Hematopoietic multipotent progenitor cell treated with erythropoietin and hydrocortisone succinate and interleukin-3 and kit ligand, for 4 days (in vitro differentiated cells): Measurements from ENCODE around the gene PAPPA.

Experiments used
- DNase-seq: peaks from one replicate; pipeline ENCODE4 v3.0.0-alpha.2; 2015

Gene PAPPA

DNA sequence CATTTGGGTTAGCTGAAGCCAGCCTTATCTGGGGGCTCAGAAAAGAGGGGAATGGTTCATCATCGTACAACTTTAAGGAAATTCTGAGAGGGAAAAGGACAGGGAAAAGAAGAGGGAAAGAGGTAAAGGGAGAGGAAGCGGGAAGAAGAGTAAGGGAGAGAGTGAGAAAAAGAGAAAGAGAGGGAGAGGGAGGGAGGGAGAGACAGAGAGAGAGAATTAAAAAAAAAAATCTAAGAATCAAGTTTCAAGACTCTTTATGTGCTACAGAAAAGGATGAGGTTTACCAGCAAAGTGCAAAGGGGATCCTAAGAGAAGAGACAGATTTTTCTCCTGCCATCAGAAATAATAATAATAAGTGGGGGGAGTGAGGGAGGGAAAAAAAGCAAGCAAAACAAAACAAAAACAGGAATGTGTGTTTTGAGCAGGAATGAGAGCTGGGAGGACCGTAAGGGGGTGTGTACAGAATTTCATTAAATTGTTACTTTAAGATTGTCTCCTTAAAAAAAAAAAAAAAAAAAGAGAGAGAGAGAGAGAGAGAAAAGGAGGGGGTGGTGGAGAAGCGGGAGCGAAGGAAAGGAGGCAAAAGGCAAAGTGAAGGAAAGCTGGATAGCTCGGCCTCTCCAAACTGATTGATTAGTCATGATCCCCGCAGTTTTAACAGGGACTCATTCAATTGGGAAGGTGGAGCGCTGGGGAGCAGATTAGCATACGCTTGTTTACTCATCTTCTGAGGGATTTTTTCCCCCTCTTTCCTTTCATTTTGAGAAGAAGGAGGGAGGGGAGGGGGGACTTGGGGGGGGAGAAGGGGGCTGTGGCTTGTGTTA is 438 bp upstream of the PAPPA start:
- DNase-seq, result no peak

DNA sequence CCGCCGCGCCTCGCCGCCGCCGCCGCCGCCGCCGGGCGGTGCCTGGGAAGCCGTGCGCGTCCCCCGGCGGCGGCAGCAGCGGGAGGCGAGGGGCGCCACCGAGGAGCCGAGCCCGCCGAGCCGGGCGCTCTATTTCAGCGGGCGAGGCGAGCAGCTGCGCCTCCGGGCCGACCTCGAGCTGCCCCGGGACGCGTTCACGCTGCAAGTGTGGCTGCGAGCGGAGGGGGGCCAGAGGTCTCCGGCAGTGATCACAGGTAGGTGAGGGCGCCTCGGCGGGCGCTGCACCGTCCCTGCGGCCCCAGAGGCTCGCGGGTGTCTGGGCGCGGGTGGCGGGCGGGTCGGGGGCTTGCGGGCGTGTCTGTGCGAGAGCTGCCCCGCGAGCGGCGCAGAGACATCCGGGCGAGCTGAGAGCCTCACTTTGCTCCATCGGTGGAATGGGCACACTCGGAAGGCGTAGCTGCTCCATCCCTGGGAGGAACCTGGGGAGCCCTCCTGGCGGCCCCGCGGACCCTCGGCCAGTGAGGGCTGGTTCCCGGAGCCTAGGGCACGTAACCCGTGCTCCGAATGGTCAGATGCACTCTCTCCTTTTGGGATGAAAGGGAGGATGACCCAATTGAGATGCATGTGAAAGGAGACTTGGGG is 864 bp downstream of the PAPPA start:
- DNase-seq, result peak; percentile 26

DNA sequence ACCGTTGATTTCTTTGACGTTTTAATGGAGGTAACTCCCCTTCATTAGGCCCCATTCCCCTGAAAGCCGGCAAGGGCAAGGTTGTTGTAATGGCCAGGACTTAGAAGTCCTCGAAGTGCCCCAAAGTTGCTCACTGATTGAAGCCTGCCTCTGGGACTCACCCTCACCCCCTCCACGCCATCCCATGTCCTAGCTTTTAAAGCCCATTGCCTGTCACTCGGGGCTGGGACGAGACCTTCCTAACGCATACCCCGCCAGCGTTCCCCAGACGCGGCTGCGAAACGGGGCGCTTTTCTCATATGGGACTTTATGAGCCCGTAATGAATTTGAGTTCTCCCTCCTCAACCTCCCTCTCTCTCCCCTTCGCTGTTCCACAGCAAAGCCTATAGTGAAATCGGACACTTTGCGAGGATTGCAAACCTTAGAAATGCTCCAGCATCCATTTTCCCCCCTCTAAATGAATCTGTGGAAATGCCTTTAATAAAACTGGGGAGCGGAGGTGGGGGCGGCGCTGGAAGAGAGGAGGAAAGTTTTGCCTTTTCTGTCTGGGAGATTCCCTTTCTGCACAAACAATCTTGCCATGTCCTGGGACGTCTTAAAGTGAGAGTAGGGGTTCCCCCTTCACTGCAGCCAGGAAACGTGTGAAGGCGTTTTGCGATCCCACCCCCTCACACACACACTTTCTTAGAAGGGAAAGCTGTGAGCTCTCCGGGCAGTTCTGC is 1.5 kb downstream of the PAPPA start:
- DNase-seq, result no peak

DNA sequence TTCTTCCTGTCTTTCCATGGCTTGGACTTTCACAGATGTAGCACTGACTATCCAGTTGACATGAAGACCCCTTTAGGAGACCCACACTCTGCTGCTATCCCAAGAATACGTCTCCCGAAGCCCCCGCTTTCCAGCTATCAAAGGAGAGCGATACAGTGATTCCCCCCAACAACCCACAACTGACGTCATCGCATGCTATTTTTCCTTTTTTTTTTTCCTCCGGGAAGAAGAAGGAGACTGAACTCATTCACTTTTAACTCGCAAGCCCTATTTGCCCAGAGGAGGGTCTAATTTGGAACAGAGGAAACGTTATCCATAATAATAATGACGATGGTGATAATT is 2.1 kb downstream of the PAPPA start:
- DNase-seq, result no peak

DNA sequence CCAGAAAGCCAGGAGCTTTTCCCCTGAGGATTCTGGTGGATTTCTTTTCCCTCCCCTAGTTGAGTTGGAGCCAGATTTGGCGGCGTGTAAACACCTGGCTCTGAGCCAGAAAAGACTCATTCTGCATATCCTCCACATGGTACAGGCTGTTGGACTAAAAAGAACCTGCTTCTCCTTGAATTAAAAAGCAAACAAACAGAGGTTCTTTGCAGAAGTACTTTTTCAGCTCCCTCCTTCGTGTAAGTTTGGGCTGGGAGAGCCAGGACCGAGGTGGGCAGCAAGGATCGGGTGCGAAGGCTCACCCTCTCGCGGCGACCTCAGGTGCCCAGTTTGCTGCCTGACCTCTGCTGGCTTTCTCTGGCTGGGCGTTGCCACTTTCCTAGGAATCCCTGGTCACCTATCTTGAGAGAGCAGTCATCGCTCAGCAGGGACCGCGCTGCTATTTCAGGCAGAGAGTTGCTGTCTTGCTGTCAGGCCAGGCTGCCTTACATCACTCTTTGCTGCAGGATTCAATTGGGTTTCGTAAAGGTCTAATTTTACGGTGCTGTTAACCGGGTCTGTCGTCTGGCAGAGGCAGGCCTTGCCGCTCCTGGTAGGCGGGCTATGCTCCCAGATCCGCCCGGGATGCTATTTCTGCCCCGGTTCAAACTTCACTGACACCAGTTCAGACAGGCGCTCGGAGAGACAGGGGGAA is 3.2 kb downstream of the PAPPA start:
- DNase-seq, result peak; percentile 7

DNA sequence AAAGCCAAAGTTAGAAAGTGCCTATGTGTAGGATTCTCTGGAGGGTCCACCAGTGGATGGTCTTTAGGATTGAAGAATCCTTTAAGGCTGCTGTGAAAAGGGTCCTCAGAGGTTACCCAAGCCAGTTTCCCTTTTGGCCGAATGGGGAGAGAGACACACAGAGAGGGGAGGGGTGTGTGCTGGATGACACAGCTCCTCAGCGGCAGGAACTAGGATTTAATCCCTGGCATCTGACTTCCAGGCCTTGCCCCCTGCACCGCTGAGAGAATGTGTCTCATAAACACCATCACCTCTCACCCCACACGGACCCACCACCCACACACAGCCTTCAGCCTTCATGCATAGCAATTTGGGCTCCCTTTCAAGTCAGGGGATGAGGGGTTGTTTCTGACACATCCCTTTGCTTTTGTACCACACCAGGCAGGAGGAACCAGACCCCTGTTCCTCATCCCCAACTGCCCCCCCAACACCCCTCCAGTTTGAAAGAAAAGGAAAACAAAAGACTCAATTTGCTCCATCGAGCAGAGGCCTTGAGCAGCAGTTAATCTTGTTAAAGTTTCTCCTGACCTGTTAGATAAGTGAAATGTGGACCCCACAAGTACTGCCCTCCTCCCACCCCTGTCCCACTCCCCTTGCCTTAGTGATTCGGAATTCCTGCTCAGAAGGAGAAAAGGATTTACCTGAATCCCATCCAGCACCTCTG is 4.0 kb downstream of the PAPPA start:
- no peak for DNase-seq

DNA sequence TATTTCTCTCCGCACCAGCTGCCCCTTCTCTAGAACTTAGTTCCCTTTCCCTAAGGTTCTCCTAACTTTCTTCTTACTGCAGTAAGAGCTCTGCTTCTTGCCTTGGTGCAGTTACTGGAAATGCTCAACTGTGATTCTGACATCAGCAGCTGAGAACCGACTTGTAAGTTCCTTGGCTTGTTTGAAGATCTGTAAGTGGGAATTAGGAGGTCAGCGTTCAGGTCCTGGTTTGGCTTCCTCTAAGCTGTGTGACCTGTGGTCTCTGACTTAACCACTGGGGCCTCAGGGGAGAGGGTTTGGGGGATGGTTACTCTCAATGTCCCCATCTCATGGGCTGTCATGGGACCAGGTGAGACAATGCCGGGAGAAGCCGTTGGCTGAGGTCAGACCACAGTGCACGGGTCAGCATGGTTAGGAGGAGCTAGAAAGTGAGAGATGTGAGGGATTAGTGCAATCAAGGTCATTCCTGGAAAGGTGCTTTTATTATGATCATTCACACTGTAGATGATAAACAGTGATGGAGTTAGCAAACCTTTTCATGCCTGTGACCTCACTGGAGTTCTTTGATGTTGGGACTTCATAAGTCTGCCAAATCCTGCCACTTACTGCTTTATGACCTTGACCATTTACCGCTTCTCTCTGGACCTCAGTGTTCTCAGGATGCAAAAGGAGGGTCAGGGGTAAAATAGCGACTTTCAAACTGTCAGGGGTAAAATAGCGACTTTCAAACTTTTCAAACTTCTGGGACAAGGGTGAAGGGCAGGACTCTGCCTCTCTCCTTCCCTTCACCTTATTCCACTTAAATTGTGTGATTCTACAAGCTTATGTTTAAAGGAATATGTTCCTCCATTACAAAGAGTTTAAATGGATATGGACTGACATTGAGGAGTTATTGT is 7.3 kb downstream of the PAPPA start:
- no peak for DNase-seq

DNA sequence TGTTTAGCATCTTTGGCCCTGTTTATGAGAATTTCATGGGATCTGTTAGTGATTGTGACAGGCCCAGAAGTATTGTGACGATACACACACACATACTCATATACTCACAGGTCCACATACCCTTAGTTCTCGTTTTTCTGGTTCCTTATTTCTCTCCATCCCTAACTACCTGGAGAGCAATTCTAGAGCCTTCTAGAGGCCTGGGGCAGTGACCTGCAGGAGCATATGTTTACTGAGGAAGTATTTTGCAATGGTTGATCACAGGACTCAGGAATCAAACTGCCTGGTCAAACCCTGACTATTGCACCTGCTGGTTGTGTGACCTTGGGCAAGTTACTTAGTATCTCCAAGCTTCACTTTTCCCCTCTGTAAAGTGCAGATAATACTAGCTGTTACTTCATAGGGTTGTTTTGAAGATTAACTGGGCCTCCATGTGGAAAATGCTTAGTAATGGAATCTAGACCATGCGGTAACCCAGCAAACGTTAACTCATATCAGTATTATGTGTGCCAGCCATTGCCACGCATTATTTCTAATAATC is 8.7 kb downstream of the PAPPA start:
- DNase-seq, result peak; percentile 22

DNA sequence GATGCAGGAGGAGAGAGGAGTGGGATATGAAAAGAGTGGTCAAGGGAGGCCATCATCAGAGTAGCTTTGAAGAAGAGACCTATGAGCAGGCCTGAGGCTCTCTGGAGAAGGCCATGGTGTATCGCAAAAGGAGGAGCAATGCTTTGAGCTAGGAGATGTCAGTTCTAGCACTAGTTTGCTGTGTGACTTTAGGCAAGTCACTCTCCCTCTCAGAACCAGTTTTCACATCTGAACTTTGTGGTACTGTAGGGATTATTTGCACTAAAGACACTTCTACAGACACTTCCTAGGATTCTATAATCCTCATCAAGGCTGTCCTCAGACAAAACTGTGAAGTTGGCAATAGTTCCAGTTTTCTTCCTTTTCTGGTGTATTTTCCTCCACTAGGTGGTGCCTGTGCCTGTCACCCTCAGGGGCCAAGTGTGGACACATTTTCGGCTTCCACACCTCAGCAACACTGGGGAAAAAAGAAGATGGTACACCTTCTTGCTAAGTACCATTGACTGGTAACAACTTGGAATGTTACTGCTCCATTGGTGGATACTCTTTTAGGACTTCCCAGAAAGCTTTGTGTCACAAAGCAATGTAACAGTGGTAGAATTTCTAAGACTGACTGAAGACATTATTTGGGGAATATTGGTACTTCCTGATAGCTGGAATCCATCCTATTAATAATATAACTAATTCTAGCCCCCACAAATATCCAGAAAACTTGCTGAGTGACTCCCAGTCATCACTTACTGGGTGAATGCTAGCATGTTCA is 9.9 kb downstream of the PAPPA start:
- peak; percentile 25 for DNase-seq

DNA sequence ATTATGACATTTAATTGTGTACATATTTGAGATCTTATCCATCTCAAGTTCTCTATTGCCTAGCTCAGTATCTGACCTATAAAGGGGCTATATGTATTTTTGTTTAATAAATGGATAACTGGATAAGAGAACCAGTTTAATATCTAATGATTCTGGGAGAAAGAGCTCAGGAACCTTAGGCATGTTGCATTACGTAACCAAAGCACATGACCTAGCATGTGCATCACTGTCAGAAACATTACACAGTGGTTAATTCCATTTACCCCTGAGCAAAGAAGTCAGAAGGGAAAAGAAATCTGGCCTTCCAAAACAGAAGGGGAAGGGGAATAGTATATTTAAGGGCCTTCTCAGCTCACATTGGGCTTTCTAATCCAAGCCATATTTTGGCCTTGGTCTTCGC is 12.3 kb downstream of the PAPPA start:
- DNase-seq, result no peak

DNA sequence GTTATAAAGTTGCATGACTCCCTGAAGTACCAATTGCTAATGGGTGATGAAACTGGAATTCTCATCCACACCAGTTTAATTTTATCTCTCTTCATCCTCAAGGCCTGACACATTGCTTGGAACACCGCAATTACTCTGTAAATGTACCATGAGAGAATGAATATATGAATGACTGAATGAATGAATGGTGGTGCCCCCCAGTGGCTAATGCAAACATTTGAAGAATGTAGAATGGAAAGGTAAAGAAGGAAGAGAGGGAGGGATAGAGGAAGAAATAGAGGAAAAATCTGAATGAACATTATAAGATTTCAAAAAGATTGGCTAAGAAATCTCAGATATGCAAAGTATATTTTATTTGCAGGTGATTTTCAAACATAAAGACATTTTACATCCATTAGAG is 13.1 kb downstream of the PAPPA start:
- DNase-seq, result no peak

DNA sequence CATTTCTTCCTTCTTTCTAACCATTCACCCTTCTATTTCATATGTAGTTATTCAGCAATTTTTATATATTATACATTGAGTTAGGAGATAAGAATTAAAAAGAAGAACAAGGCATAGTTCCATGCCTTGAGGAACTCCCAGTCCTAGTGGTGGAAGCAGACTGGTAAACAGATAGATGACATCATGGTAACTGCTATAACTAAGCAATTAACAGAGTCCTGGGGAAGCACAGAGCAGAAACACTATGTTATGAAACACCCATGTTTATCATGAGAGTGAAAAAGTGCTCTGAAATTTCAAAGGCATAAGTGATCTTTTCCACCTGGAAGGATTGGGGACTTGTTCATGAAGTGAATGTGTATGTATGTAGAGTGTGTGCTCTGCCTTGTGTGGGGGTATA is 14.6 kb downstream of the PAPPA start:
- no peak for DNase-seq

DNA sequence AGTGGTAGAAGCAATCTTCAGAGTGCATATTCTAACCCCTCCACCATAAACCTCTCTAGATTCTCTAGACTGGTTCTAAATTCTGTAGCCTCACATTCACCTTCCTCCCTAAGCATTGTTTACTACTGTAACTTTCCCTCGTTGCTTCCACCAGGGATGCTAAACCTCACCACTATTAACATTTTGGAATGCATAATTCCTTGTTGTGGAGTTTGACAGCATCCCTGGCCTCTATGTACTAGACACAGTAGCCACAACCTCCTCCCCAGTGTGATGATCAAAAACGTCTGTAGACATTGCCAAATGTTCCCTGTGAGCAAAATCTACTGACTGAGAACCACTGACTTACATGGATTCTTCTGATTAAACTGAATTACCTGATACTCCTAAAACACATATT is 18.6 kb downstream of the PAPPA start:
- DNase-seq, result no peak

DNA sequence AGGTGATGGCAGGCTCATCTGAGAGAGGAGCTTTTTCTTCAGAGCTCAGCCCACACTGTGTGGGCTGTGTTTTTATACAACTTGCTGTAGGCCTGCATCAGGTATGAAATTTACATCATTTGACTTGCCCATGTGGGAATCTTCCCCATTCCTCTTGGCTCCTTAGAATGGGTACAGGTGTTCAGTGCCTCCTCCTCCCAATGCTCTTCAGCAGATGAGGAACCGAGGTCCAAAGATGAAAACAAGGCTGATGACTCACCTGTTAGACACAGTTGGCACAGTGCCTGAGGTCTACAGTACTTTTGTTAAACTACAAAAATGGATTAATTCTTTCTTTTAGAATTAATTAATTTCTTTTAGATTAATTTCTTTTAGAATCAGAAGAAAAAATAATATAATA is 20.8 kb downstream of the PAPPA start:
- no peak for DNase-seq

DNA sequence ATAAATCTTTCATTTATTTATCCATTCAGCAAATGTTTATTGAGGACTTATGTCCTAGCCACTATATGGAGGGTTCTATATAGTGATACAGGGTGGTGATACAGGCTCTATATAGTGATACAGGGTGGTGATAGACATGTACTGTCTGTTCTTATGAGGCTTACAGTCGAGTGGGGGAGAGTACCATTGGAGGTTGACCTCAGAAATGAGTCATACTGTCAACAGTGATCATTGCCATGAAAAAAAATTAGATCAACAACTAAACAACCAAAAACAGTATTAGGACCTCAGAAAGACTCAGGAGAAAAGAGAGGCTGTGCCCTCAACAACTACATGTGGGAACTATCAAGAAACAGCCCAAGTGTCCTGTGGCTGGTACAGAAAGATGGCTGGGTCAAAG is 22.0 kb downstream of the PAPPA start:
- DNase-seq, result no peak

DNA sequence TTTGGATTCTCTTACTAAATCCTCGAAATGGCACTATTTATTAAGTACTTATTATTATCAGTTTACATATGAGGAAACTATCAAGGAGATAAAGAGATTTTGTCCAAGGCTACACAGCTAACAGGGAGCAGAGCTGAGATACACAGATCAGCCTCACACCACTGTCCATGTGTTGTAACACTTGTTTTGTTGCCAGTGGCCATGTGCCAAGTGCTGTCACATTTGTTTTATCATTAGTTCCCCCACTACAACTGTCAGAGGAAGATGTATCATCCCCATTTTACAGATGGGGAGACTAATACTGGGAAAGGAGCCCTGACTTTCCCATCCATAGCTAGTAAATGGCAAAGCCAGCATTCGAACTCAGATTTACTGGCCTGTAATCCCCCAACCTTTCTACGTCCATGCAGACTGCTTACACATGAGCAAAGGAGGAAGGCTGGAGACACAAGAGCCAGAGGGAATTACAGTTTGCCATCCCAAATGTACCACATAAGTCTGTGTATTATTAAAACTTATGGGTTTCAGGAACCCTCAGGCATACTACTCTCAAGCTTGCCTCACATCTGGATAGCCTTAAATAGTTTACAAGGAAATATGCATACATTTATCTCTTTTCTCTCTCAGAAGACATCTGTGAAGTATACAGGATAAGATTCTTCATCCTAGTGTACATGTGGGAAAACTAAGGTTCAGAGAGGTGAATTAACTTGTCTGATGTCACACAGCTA is 25.1 kb downstream of the PAPPA start:
- DNase-seq, result no peak

DNA sequence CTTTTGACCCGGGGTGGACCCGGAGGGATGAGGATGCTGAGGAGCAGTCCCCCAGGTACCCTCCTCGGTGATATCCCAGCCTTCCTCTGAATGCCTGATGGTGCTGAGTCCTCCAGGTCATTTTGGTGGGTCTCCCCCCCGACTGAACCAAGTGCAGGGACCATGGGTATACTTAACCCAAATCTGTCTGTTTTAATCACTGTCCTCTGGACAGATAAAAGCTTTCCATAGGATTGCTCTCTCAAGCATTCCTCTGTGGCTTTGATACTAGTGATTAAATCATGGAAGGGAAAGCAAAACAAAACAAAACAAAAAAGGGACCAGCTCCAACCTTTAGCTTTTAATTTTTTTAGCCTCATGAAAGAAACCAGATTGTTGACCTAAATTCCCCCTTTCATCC is 26.0 kb downstream of the PAPPA start:
- DNase-seq, result no peak

DNA sequence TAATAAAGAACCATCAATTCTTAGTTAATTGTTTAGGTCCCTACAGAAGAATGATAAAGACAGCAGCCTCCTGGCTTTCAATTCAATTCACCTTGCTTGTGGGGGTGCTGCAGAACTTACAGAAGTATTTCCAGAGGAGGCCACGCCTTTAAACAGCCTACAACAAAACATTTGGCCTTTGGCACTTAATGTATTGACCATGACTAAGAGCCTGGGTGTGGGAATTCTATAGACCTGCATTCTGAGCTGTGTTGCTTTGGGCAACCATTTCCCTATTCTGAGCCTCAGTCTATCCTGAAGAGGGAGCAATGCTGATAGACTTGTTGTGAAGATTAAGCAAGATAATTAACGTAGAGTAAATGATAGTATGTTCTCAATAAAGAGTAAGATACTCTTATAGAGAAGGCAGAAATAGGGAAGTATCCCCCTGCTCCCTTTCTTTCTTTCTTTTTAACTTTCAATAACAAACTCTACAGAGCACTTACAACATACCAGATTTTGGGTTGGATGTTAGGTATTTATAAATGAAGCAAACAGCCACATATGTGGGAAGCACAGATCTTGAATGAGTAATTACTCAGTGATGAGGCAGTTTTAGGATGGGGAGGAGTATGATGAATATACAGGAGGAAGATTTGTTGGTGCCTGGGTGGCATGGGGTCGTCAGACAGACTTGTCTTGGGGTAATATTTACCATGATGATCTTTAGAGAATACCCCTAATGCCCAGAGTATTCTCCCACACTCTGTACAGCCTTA is 28.4 kb downstream of the PAPPA start:
- no peak for DNase-seq

DNA sequence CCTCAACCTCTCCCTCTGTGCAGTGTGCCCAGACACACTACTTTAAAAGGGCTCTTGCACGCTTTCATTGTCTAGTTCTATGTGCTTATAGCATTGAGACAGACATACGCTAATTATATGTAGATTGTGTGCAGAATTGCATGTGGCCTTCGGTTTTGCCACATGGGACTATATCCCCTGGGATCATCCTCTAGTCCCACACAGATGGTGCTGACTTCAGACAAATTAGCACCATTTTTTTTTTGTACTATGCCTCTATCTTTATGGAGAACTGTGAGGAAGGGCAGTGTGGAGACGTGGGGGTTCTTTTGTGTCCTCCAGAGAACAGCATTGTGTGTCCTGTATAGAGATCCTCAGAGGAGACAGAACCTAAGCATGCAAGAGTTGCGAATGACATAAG is 29.3 kb downstream of the PAPPA start:
- DNase-seq, result no peak
